Smooth muscle cell (in vitro differentiated cells): ENCODE data around the gene AAK1. TPM values are rescaled to one million over a fixed set of nuclear protein-coding genes. Genes with fewer than 3 reads are reported as not detected.
"Not testable (repeated sequence)": the region's sequence is repeated elsewhere in the genome, so short reads cannot be mapped to it uniquely, and the experiment has no call there.

ENCODE experiments used
- DNase-seq: peaks from one replicate; lab custom pipeline; 2025; ENCODE audit not compliant: unreplicated experiment; lab: John Stamatoyannopoulos, UW
- H2AFZ ChIP-seq: fragments of 200-600 bp; sonication (generic); 2 replicates; pipeline ENCODE4 v1.6.0; 2016; ENCODE audit warnings: antibody characterized with exemption, low read depth, mild to moderate bottlenecking
- H3F3A ChIP-seq: fragments of 200-600 bp; sonication (generic); 2 replicates; pipeline ENCODE4 v1.6.0; 2017; ENCODE audit warnings: antibody characterized with exemption, low read depth
- H3K27ac ChIP-seq: fragments of 200-600 bp; sonication (generic); 2 replicates; pipeline ENCODE4 v1.5.1; 2016; ENCODE audit warnings: low read depth, mild to moderate bottlenecking
- H3K27me3 ChIP-seq: fragments of 200-600 bp; sonication (generic); 2 replicates; pipeline ENCODE4 v1.6.1; 2016; ENCODE audit warnings: low read depth, mild to moderate bottlenecking
- H3K36me3 ChIP-seq: fragments of 200-600 bp; sonication (generic); 2 replicates; pipeline ENCODE4 v1.5.1; 2016; ENCODE audit warnings: low read depth
- H3K4me1 ChIP-seq: fragments of 200-600 bp; sonication (generic); 2 replicates; pipeline ENCODE4 v1.5.1; 2016; ENCODE audit warnings: low read depth
- H3K4me2 ChIP-seq: fragments of 200-600 bp; sonication (generic); 2 replicates; pipeline ENCODE4 v1.6.0; 2016; ENCODE audit warnings: mild to moderate bottlenecking
- H3K4me3 ChIP-seq: fragments of 200-600 bp; sonication (generic); 2 replicates; pipeline ENCODE4 v1.5.1; 2016; ENCODE audit warnings: mild to moderate bottlenecking
- H3K79me2 ChIP-seq: fragments of 200-600 bp; sonication (generic); 2 replicates; pipeline ENCODE4 v1.6.0; 2016; ENCODE audit warnings: low read depth, mild to moderate bottlenecking
- H3K9ac ChIP-seq: fragments of 200-600 bp; sonication (generic); 2 replicates; pipeline ENCODE4 v1.6.0; 2016; ENCODE audit warnings: low read depth
- H3K9me3 ChIP-seq: fragments of 200-600 bp; sonication (generic); replicated peaks from 2 replicates; pipeline ENCODE4 v1.5.1; 2016; ENCODE audit warnings: low read depth
- H4K20me1 ChIP-seq: fragments of 200-600 bp; sonication (generic); 2 replicates; pipeline ENCODE4 v1.6.0; 2016; ENCODE audit warnings: low read depth
- WGBS: methylation state at CpG from one replicate; pipeline ENCODE4 v1.1.7; 2016; ENCODE audit warnings: low lambda C conversion rate; 5-methylcytosine and 5-hydroxymethylcytosine counted together
- polyA plus RNA-seq: library from polyadenylated mRNA; unstranded; fragments of >200 nt; fragmentation: Nextera tagmentation; extraction: Ambion mirVana; gene quantifications from 2 replicates; pipeline ENCODE4 v1.2.1, GENCODE V29; 2016
- total RNA-seq: library from RNA; depleted of rRNA; stranded (reverse); fragments of >200 nt; gene quantifications from 2 replicates; pipeline ENCODE4 v1.2.3, GENCODE V29; 2014
- TF ChIP-seq, protein P1 (sequence below): fragments of 200-600 bp; sonication (generic); IDR thresholded peaks from 2 replicates; pipeline ENCODE4 v1.5.1; 2017; ENCODE audit warnings: borderline replicate concordance, mild to moderate bottlenecking, antibody characterized with exemption; ENCODE audit not compliant: insufficient read depth, poor library complexity, severe bottlenecking

AAK1 gene
- total and polyA plus RNA-seq, 2 experiments from 2014 or later, result 26.9 to 47.7 TPM

- TF ChIP-seq, protein P1, sequence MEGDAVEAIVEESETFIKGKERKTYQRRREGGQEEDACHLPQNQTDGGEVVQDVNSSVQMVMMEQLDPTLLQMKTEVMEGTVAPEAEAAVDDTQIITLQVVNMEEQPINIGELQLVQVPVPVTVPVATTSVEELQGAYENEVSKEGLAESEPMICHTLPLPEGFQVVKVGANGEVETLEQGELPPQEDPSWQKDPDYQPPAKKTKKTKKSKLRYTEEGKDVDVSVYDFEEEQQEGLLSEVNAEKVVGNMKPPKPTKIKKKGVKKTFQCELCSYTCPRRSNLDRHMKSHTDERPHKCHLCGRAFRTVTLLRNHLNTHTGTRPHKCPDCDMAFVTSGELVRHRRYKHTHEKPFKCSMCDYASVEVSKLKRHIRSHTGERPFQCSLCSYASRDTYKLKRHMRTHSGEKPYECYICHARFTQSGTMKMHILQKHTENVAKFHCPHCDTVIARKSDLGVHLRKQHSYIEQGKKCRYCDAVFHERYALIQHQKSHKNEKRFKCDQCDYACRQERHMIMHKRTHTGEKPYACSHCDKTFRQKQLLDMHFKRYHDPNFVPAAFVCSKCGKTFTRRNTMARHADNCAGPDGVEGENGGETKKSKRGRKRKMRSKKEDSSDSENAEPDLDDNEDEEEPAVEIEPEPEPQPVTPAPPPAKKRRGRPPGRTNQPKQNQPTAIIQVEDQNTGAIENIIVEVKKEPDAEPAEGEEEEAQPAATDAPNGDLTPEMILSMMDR, result no peak
- Histone ChIP-seq H3K79me2 (no peaks in the 10 kb centered on the region), H3K4me2 (no peak overlapping the region), H3F3A (peaks cover 4% of the 10 kb centered on the region), H3K27ac (no peak overlapping the region), H4K20me1 (no peaks in the 10 kb centered on the region), H3K36me3 (peaks cover 2% of the 10 kb centered on the region), H3K4me1 (no peaks in the 10 kb centered on the region), H3K27me3 (no peaks in the 10 kb centered on the region), H3K9ac (no peak overlapping the region), H3K9me3 (no peaks in the 10 kb centered on the region), H3K4me3 (no peak overlapping the region), H2AFZ (no peak overlapping the region)
- DNase-seq, result no peak
- 84% methylated on average over 1 of the region's 1 CpG for WGBS
Measured at GRCh38 chr2:69659349-69659748, 15.8 kb upstream of the AAK1 start.

- no peaks in the 10 kb centered on the region for H3K27me3 ChIP-seq
- H3K9ac ChIP-seq, result no peak overlapping the region
- no peak overlapping the region for H3K4me3 ChIP-seq
- H3K4me2 ChIP-seq, result no peak overlapping the region
- H3K9me3 ChIP-seq, result no peaks in the 10 kb centered on the region
- H3K27ac ChIP-seq, result peak overlapping the region; percentile 69
- H3K36me3 ChIP-seq, result no peaks in the 10 kb centered on the region
- 50% methylated on average over 7 of the region's 7 CpGs for WGBS
- TF ChIP-seq, protein P1, result no peak
- H3F3A ChIP-seq, result no peaks in the 10 kb centered on the region
- no peak overlapping the region for H2AFZ ChIP-seq
- no peak for DNase-seq
- H4K20me1 ChIP-seq, result no peaks in the 10 kb centered on the region
- no peaks in the 10 kb centered on the region for H3K4me1 ChIP-seq
- no peaks in the 10 kb centered on the region for H3K79me2 ChIP-seq
Measured at GRCh38 chr2:69652206-69652605, 8.7 kb upstream of the AAK1 start.

DNA sequence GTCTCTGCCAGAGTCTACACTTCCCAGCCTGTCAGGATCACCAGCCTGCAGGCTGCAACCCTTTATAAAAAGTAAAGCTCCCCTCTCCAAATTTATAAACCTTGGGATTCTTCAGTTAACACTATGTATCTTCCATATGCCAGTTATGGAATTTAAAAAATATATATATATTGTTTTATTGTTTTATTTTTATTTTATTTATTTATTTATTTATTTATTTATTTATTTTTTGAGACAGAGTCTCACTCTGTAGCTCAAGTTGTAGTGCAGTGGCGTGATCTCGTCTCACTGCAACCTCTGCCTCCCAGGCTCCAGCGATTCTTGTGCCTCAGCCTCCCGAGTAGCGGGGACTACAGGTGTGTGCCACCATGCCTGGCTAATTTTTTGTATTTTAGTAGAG, 3.7 kb upstream of the AAK1 start:
- H3K9ac ChIP-seq, H3K4me2 ChIP-seq, H3K27me3 ChIP-seq, H3K4me3 ChIP-seq, H4K20me1 ChIP-seq, H3K27ac ChIP-seq, H3K36me3 ChIP-seq, H3K9me3 ChIP-seq, H3K79me2 ChIP-seq, DNase-seq, H2AFZ ChIP-seq: not testable (repeated sequence)
- 98% methylated on average over 5 of the region's 5 CpGs for WGBS
- Histone ChIP-seq H3K4me1 (peaks cover 17% of the 10 kb centered on the region), H3F3A (peaks cover 11% of the 10 kb centered on the region)

GRCh38 chr2:69646714-69647113, 3.2 kb upstream of the AAK1 start:
- no peaks in the 10 kb centered on the region for H3K27me3 ChIP-seq
- TF ChIP-seq, protein P1, result no peak
- no peak for DNase-seq
- H2AFZ ChIP-seq, result no peak overlapping the region
- H3K9ac ChIP-seq, result no peak overlapping the region
- peaks cover 11% of the 10 kb centered on the region for H3F3A ChIP-seq
- no peak overlapping the region for H3K4me2 ChIP-seq
- H3K9me3 ChIP-seq, result no peaks in the 10 kb centered on the region
- H3K36me3 ChIP-seq, result no peaks in the 10 kb centered on the region
- H3K79me2 ChIP-seq, result peaks cover 12% of the 10 kb centered on the region
- 100% methylated on average over 1 of the region's 1 CpG for WGBS
- H3K4me1 ChIP-seq, result peaks cover 22% of the 10 kb centered on the region
- H3K4me3 ChIP-seq, result no peak overlapping the region
- H4K20me1 ChIP-seq, result peaks cover 7% of the 10 kb centered on the region
- H3K27ac ChIP-seq, result no peak overlapping the region
